GM23338 (cell line): ENCODE results near the gene MICAL3.

Source experiments
- CTCF ChIP-seq, 2 experiments: fragments of 200-600 bp in 1 of 2; sonication (generic) in 1 of 2; conservative IDR thresholded peaks; 2 replicates each; pipeline versions ENCODE4 v1.5.1 to v1.6.1; 2016 to 2017; ENCODE audit warnings: antibody characterized with exemption in 2 of 2, low read depth in 2 of 2, mild to moderate bottlenecking in 2 of 2, moderate library complexity in 1 of 2
- REST ChIP-seq: IDR thresholded peaks from one replicate; pipeline ENCODE4 v1.6.1; 2018; ENCODE audit warnings: antibody characterized with exemption; ENCODE audit not compliant: unreplicated experiment

- TF ChIP-seq CTCF (conservative IDR thresholded peaks at IDR 0.05; ENCODE audit: low read depth in 2 of 2), result no peak
- no peak for TF ChIP-seq REST
These were observed 60.2 kb downstream of the MICAL3 start for GRCh38 chr22:17964156-17964555.
